Lower leg skin (tissue), 3 donors: ENCODE results near the gene C1QTNF12.

Experiments
- CTCF ChIP-seq, 3 donors: fragments of 450-650 bp; IDR thresholded peaks; one replicate each; pipeline ENCODE4 v1.5.1; 2016; ENCODE audit warnings: antibody characterized with exemption in 3 of 3, mild to moderate bottlenecking in 3 of 3, moderate library complexity in 2 of 3
- POLR2A ChIP-seq, 2 donors: fragments of 450-650 bp; IDR thresholded peaks; one replicate each; pipeline ENCODE4 v1.6.1; 2016 to 2017; ENCODE audit warnings: antibody characterized with exemption in 2 of 2, mild to moderate bottlenecking in 1 of 2, moderate library complexity in 1 of 2

DNA sequence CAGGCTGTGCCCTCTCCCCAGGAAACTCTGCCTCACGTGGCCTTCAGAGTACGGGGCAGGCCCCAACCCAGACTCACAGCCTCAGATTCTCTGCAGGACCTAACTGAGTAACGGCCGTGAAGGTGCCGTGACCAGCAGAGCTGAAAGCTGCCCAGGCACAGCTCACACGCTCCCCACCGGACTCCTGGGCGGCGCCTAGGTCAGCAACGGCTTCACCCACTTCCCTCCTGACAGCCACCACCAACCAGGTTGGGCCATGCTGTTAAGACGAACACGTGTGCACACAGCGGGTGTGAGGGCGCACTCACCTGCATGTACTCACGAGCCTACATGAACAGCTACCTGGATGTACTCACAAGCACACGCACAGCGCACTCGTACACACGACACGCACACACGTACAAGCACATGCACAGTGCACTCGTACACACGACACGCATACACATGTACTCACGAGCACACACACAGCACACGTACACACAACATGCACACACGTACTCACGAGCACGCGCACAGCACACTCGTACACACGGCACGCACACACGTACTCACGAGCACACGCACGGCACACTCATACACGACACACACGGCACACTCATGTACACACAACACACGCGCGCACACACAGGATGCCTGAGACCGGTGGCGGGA, 23.8 kb downstream of the C1QTNF12 start:
- TF ChIP-seq CTCF (IDR thresholded peaks at IDR 0.05) (no peak), POLR2A (IDR thresholded peaks at IDR 0.05) (no peak)
